GM12875 (cell line): ENCODE measurements around the gene NYAP2.

Experiments
- H3K4me3 ChIP-seq: one replicate; pipeline ENCODE4 v1.5.1; 2011; ENCODE audit warnings: low read depth, low read length, control low read depth
- CTCF ChIP-seq: IDR thresholded peaks from 2 replicates; pipeline ENCODE4 v1.5.1; 2011; ENCODE audit warnings: low read depth, mild to moderate bottlenecking, control low read depth, inconsistent platforms, low read length, moderate library complexity, borderline replicate concordance; ENCODE audit not compliant: insufficient read depth

Gene NYAP2

DNA sequence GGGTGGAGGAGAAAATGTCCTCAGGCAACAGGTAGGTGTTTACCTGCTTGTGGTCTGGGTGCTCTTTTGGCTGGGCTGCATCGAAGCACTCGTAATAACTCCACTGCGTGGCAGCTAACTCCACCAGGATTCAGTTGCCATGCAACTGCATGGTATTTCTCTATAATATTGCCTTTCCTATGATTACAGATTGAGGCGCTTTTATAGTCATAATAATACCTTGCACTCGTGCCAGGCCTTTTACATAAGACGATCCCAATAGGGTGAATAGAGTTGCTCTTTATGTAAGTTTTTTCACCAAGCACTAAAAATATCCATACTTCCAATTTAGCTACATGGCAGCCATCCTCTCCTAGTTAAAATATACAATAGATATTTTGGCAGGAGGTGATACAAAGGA, 19.7 kb upstream of the NYAP2 start:
- TF ChIP-seq CTCF = no peak
- H3K4me3 ChIP-seq = no peak overlapping the region

- no peak overlapping the region for H3K4me3 ChIP-seq
- no peak for TF ChIP-seq CTCF
Measured at GRCh38 chr2:225381609-225382008, 17.9 kb upstream of the NYAP2 start.

DNA sequence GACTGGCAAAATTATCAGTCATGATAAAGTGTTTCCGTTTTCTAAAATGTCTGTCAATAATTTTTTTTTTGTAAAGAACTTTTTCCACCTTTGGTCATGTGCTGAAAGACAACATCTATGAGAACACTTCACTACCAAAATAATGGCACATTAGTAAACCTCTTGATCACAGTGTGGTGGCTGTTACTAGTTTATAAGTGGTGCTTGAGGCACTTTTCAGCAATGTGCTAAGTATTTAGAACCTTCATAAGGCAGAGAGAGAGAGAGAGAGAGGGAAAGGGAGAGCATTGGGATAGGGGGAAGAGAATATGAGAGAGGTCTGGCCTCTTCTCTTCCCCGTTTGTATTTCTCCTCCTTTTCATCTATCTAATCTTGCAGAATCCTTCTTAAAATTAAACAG, 1.1 kb upstream of the NYAP2 start:
- TF ChIP-seq CTCF = no peak
- H3K4me3 ChIP-seq = no peak overlapping the region

GRCh38 chr2:225400060-225400511, 576 bp downstream of the NYAP2 start:
- no peak for TF ChIP-seq CTCF
- H3K4me3 ChIP-seq = no peak overlapping the region

GRCh38 chr2:225400546-225401400, 1.3 kb downstream of the NYAP2 start:
- H3K4me3 ChIP-seq = no peak overlapping the region
- TF ChIP-seq CTCF = no peak

- TF ChIP-seq CTCF = no peak
Measured at GRCh38 chr2:225402210-225402776, 2.8 kb downstream of the NYAP2 start.

GRCh38 chr2:225411452-225411851, 11.9 kb downstream of the NYAP2 start:
- TF ChIP-seq CTCF = no peak
- H3K4me3 ChIP-seq = no peak overlapping the region

More at GRCh38 chr2:225402210-225402776, 2.8 kb downstream of the NYAP2 start:
- no peak overlapping the region for H3K4me3 ChIP-seq
